HepG2 (cell line): Measurements from ENCODE around the gene TNFAIP8L1. TPM values are rescaled to one million over a fixed set of nuclear protein-coding genes. Genes with fewer than 3 reads are reported as not detected.

Source experiments
- GFI1 ChIP-seq: sonication (generic); formaldehyde crosslinking; IDR thresholded peaks from 2 replicates; pipeline ENCODE4 v1.5.0; 2020; ENCODE audit warnings: missing genetic modification reagents, mild to moderate bottlenecking, borderline replicate concordance
- HNRNPK ChIP-seq: fragments of 200-400 bp; formaldehyde crosslinking; IDR thresholded peaks from 2 replicates; pipeline ENCODE4 v1.6.1; 2018; ENCODE audit warnings: low read length, low read depth, moderate library complexity, mild to moderate bottlenecking; ENCODE audit not compliant: poor library complexity, severe bottlenecking
- HNRNPUL1 ChIP-seq: fragments of 200-400 bp; formaldehyde crosslinking; IDR thresholded peaks from 2 replicates; pipeline ENCODE4 v1.6.1; 2017; ENCODE audit warnings: low read depth, mild to moderate bottlenecking, low read length, moderate library complexity
- POLR2AphosphoS5 ChIP-seq: IDR thresholded peaks from 2 replicates; pipeline ENCODE4 v1.6.1; 2012; ENCODE audit warnings: low read depth, low read length
- RCOR2 ChIP-seq: IDR thresholded peaks from 2 replicates; pipeline ENCODE4 v1.6.1; 2016; ENCODE audit warnings: missing biosample characterization, missing genetic modification reagents
- SATB2 ChIP-seq: sonication (generic); formaldehyde crosslinking; IDR thresholded peaks from 2 replicates; pipeline ENCODE4 v1.5.0; 2020; ENCODE audit warnings: missing genetic modification reagents
- ZNF337 ChIP-seq: sonication (generic); formaldehyde crosslinking; IDR thresholded peaks from 2 replicates; pipeline ENCODE4 v1.5.1; 2020; ENCODE audit warnings: missing genetic modification reagents, low read depth, mild to moderate bottlenecking, borderline replicate concordance
- ZNF567 ChIP-seq: sonication (generic); formaldehyde crosslinking; IDR thresholded peaks from 2 replicates; pipeline ENCODE4 v1.8.1; 2023; ENCODE audit warnings: mild to moderate bottlenecking, missing genetic modification reagents, borderline replicate concordance
- ZNF589 ChIP-seq: sonication (generic); formaldehyde crosslinking; conservative IDR thresholded peaks from 2 replicates; pipeline ENCODE4 v1.8.0; 2022; ENCODE audit warnings: mild to moderate bottlenecking, moderate library complexity, missing genetic modification reagents
- ZNF619 ChIP-seq: sonication (generic); formaldehyde crosslinking; IDR thresholded peaks from 2 replicates; pipeline ENCODE4 v1.4.0; 2020; ENCODE audit warnings: mild to moderate bottlenecking, missing genetic modification reagents
- ZNF644 ChIP-seq: IDR thresholded peaks from 2 replicates; pipeline ENCODE4 v1.6.1; 2016; ENCODE audit warnings: low read depth
- ZNF75D ChIP-seq: sonication (generic); formaldehyde crosslinking; IDR thresholded peaks from 2 replicates; pipeline ENCODE4 v1.8.1; 2023; ENCODE audit warnings: missing genetic modification reagents, mild to moderate bottlenecking, borderline replicate concordance
- ZNF775 ChIP-seq: sonication (generic); formaldehyde crosslinking; IDR thresholded peaks from 2 replicates; pipeline ENCODE4 v1.4.0; 2020; ENCODE audit warnings: missing genetic modification reagents, mild to moderate bottlenecking, moderate library complexity, borderline replicate concordance
- ZNF788 ChIP-seq: sonication (generic); formaldehyde crosslinking; IDR thresholded peaks from 2 replicates; pipeline ENCODE4 v1.5.0; 2020; ENCODE audit warnings: mild to moderate bottlenecking, missing genetic modification reagents, borderline replicate concordance
- polyA plus RNA-seq, 8 experiments: library from polyadenylated mRNA; depleted of rRNA in 3 of 8; stranded (reverse) in 7 of 8; unstranded in 1 of 8; fragments of >200 nt; fragmentation: Illumina TruSeq in 4 of 8; extraction: Trizol in 4 of 8; gene quantifications; 2 replicates each; pipeline versions ENCODE4 v1.2.1 to v1.2.3, GENCODE V29; 2011 to 2016; ENCODE audit warnings: low read depth in 4 of 8, missing spikeins in 1 of 8, mixed read lengths in 1 of 8; ENCODE audit not compliant: insufficient read depth in 1 of 8
- total RNA-seq, 5 experiments: library from RNA; depleted of rRNA; stranded (reverse); fragments of >200 nt; fragmentation: Illumina TruSeq; extraction: Trizol; gene quantifications; 2 replicates each; pipeline ENCODE4 v1.2.3, GENCODE V29; 2016; ENCODE audit warnings: low read depth in 1 of 5
- TF ChIP-seq, protein P1 (sequence below): sonication (generic); formaldehyde crosslinking; IDR thresholded peaks from 2 replicates; pipeline ENCODE4 v1.5.0; 2020; ENCODE audit warnings: missing genetic modification reagents
- TF ChIP-seq, protein P2 (sequence below): sonication (generic); formaldehyde crosslinking; IDR thresholded peaks from 2 replicates; pipeline ENCODE4 v1.4.0; 2020; ENCODE audit warnings: missing genetic modification reagents, borderline replicate concordance
- TF ChIP-seq, protein P3 (sequence below): IDR thresholded peaks from 2 replicates; pipeline ENCODE4 v1.6.1; 2016; ENCODE audit warnings: missing compliant biosample characterization, missing genetic modification reagents, borderline replicate concordance
- TF ChIP-seq, protein P4 (sequence below): sonication (generic); formaldehyde crosslinking; IDR thresholded peaks from 2 replicates; pipeline ENCODE4 v1.4.0; 2020; ENCODE audit warnings: missing genetic modification reagents
- TF ChIP-seq, protein P5 (sequence below): IDR thresholded peaks from 2 replicates; pipeline ENCODE4 v1.6.1; 2016
- TF ChIP-seq, protein P6 (sequence below): IDR thresholded peaks from 2 replicates; pipeline ENCODE4 v1.6.1; 2012; ENCODE audit warnings: inconsistent platforms

TNFAIP8L1 gene
- total and polyA plus RNA-seq, 2 of the 13 experiments (the other 11 are each of a cell fraction or from before 2014, with no cell fraction given) = 13.4 to 21.4 TPM

DNA sequence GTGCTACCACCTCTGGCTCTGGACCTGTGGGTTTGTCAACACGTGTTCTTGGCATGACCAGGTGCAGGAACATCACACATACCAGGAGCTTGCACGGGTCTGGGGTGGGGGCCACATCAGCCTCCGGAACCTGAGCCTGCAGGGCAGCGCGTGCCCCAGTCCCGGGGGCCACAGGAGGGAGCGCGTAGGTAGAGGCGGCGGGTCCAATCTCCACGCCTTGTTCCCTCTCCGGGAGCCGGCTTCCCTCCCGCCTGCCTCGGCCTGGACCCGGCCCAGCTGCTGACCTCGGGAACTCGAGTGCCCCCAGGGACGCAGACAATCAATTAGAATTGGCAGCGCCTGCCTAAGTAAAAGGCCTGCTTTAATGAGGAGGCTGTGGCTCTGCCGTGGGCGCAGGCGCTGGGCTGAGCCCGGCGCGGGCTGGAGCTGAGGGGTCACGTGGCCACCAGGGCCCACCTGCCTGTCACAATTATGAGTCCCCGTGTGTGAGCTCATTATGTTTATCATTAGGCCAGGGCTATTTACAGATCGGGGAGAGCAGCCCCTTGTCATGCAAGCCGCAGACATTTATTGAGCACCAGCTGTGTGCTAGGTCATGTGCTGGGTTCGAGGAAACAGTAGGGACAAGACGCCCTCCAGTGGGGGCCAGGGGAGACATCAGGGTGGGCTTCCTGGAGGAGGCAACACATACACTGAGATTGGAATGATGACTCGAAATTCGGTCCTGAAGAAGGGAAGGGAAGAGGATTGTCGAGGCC is 32.2 kb upstream of the TNFAIP8L1 start (continued):
- TF ChIP-seq ZNF567 (CRISPR knock-in tag) (no peak), ZNF644 (CRISPR knock-in tag) (no peak), ZNF337 (CRISPR knock-in tag) (no peak), ZNF619 (CRISPR knock-in tag) (no peak), GFI1 (no peak), ZNF589 (no peak), SATB2 (no peak), HNRNPK (no peak), RCOR2 (peak; percentile 56; the same call in 1 of the 2 replicates), ZNF775 (no peak), HNRNPUL1 (no peak), POLR2AphosphoS5 (no peak), ZNF75D (CRISPR knock-in tag) (no peak), ZNF788 (CRISPR knock-in tag) (peak; percentile 39; the same call in 1 of the 2 replicates)
- TF ChIP-seq, protein P1, sequence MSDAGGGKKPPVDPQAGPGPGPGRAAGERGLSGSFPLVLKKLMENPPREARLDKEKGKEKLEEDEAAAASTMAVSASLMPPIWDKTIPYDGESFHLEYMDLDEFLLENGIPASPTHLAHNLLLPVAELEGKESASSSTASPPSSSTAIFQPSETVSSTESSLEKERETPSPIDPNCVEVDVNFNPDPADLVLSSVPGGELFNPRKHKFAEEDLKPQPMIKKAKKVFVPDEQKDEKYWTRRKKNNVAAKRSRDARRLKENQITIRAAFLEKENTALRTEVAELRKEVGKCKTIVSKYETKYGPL (CRISPR knock-in tag) = no peak
- TF ChIP-seq, protein P2, sequence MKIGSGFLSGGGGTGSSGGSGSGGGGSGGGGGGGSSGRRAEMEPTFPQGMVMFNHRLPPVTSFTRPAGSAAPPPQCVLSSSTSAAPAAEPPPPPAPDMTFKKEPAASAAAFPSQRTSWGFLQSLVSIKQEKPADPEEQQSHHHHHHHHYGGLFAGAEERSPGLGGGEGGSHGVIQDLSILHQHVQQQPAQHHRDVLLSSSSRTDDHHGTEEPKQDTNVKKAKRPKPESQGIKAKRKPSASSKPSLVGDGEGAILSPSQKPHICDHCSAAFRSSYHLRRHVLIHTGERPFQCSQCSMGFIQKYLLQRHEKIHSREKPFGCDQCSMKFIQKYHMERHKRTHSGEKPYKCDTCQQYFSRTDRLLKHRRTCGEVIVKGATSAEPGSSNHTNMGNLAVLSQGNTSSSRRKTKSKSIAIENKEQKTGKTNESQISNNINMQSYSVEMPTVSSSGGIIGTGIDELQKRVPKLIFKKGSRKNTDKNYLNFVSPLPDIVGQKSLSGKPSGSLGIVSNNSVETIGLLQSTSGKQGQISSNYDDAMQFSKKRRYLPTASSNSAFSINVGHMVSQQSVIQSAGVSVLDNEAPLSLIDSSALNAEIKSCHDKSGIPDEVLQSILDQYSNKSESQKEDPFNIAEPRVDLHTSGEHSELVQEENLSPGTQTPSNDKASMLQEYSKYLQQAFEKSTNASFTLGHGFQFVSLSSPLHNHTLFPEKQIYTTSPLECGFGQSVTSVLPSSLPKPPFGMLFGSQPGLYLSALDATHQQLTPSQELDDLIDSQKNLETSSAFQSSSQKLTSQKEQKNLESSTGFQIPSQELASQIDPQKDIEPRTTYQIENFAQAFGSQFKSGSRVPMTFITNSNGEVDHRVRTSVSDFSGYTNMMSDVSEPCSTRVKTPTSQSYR = no peak
- TF ChIP-seq, protein P3, sequence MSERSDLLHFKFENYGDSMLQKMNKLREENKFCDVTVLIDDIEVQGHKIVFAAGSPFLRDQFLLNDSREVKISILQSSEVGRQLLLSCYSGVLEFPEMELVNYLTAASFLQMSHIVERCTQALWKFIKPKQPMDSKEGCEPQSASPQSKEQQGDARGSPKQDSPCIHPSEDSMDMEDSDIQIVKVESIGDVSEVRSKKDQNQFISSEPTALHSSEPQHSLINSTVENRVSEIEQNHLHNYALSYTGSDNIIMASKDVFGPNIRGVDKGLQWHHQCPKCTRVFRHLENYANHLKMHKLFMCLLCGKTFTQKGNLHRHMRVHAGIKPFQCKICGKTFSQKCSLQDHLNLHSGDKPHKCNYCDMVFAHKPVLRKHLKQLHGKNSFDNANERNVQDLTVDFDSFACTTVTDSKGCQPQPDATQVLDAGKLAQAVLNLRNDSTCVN (CRISPR knock-in tag) = no peak
- TF ChIP-seq, protein P4, sequence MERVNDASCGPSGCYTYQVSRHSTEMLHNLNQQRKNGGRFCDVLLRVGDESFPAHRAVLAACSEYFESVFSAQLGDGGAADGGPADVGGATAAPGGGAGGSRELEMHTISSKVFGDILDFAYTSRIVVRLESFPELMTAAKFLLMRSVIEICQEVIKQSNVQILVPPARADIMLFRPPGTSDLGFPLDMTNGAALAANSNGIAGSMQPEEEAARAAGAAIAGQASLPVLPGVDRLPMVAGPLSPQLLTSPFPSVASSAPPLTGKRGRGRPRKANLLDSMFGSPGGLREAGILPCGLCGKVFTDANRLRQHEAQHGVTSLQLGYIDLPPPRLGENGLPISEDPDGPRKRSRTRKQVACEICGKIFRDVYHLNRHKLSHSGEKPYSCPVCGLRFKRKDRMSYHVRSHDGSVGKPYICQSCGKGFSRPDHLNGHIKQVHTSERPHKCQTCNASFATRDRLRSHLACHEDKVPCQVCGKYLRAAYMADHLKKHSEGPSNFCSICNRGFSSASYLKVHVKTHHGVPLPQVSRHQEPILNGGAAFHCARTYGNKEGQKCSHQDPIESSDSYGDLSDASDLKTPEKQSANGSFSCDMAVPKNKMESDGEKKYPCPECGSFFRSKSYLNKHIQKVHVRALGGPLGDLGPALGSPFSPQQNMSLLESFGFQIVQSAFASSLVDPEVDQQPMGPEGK (CRISPR knock-in tag) = peak; percentile 86
- TF ChIP-seq, protein P5, sequence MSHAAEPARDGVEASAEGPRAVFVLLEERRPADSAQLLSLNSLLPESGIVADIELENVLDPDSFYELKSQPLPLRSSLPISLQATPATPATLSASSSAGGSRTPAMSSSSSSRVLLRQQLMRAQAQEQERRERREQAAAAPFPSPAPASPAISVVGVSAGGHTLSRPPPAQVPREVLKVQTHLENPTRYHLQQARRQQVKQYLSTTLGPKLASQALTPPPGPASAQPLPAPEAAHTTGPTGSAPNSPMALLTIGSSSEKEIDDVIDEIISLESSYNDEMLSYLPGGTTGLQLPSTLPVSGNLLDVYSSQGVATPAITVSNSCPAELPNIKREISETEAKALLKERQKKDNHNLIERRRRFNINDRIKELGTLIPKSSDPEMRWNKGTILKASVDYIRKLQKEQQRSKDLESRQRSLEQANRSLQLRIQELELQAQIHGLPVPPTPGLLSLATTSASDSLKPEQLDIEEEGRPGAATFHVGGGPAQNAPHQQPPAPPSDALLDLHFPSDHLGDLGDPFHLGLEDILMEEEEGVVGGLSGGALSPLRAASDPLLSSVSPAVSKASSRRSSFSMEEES = 0 out of 2 replicates have a peak, but pooled peaks have one; percentile 21
- TF ChIP-seq, protein P6, sequence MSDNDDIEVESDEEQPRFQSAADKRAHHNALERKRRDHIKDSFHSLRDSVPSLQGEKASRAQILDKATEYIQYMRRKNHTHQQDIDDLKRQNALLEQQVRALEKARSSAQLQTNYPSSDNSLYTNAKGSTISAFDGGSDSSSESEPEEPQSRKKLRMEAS = peak; percentile 56; the same call in 1 of the 2 replicates
